Endodermal cell (in vitro differentiated cells): ENCODE measurements around the gene CACUL1. TPM values are rescaled to one million over a fixed set of nuclear protein-coding genes. Genes with fewer than 3 reads are reported as not detected.
"Not testable (repeated sequence)": the region's sequence is repeated elsewhere in the genome, so short reads cannot be mapped to it uniquely, and the experiment has no call there.

ENCODE experiments used
- DNase-seq: peaks from one replicate; pipeline ENCODE4 v3.0.0-alpha.2; 2017
- H3K27ac ChIP-seq: 2 replicates; pipeline ENCODE4 v1.5.1; 2013; ENCODE audit warnings: mild to moderate bottlenecking, low read depth, low read length, moderate library complexity
- H3K27me3 ChIP-seq: 2 replicates; pipeline ENCODE4 v1.6.1; 2013; ENCODE audit warnings: mild to moderate bottlenecking, low read length, moderate library complexity; ENCODE audit not compliant: insufficient read depth, control insufficient read depth, poor library complexity, severe bottlenecking
- H3K36me3 ChIP-seq: 2 replicates; pipeline ENCODE4 v1.7.0; 2013; ENCODE audit warnings: mild to moderate bottlenecking, low read length, moderate library complexity; ENCODE audit not compliant: control insufficient read depth, insufficient read depth
- H3K4me1 ChIP-seq: one replicate; pipeline ENCODE4 v1.7.0; 2013; ENCODE audit warnings: low read length; ENCODE audit not compliant: control insufficient read depth, insufficient read depth
- H3K4me3 ChIP-seq: 2 replicates; pipeline ENCODE4 v1.5.1; 2013; ENCODE audit warnings: mild to moderate bottlenecking, low read length, moderate library complexity
- H3K9ac ChIP-seq: 2 replicates; pipeline ENCODE4 v1.6.1; 2013; ENCODE audit warnings: mild to moderate bottlenecking, low read length, moderate library complexity; ENCODE audit not compliant: poor library complexity, severe bottlenecking; ENCODE audit errors: extremely low read depth
- H3K9me3 ChIP-seq: 2 replicates; pipeline ENCODE4 v1.6.1; 2013; ENCODE audit warnings: mild to moderate bottlenecking, low read length, moderate library complexity; ENCODE audit not compliant: control insufficient read depth
- H3K27ac Mint-ChIP-seq: 2 replicates; pipeline ENCODE4 v1.8.0; 2020; ENCODE audit warnings: mixed read lengths
- H3K27me3 Mint-ChIP-seq: 2 replicates; pipeline ENCODE4 v1.8.0; 2021; ENCODE audit warnings: mild to moderate bottlenecking, mixed read lengths; ENCODE audit not compliant: insufficient read depth
- H3K36me3 Mint-ChIP-seq: 2 replicates; pipeline ENCODE4 v1.8.0; 2020; ENCODE audit warnings: low read depth, mixed read lengths
- H3K4me1 Mint-ChIP-seq: 2 replicates; pipeline ENCODE4 v1.8.0; 2020; ENCODE audit warnings: mixed read lengths
- H3K4me3 Mint-ChIP-seq: 2 replicates; pipeline ENCODE4 v1.8.0; 2020; ENCODE audit warnings: mild to moderate bottlenecking, moderate library complexity, mixed read lengths
- H3K9me3 Mint-ChIP-seq: 2 replicates; pipeline ENCODE4 v1.8.0; 2020; ENCODE audit warnings: mild to moderate bottlenecking, mixed read lengths
- CTCF ChIP-seq: fragments of 200-600 bp; sonication (generic); conservative IDR thresholded peaks from 2 replicates; pipeline ENCODE4 v1.5.0; 2021; ENCODE audit warnings: antibody characterized with exemption, mild to moderate bottlenecking
- WGBS, 2 experiments: methylation state at CpG; one replicate each; pipeline versions ENCODE4 v1.1.5 to v1.1.7; 2013; ENCODE audit warnings: missing lambda C conversion rate in 2 of 2, mixed read lengths in 1 of 2; ENCODE audit not compliant: insufficient coverage in 1 of 2, insufficient read length in 1 of 2; 5-methylcytosine and 5-hydroxymethylcytosine counted together
- total RNA-seq, 2 donors: library from RNA; stranded (reverse); fragmentation: NEBNext Ultra II Directional in 1 of 2; extraction: Animal tissue kit (Norgen Biotek cat#: 25700) in 1 of 2; gene quantifications; 2 replicates in 1 of 2; 3 replicates in 1 of 2; pipeline ENCODE4 v1.2.1, GENCODE V29; 2021

CACUL1 gene
- total RNA-seq, 2 donors from 2014 or later: 37.5 to 38.9 TPM

GRCh38 chr10:118674226-118674919, 80.4 kb downstream of the CACUL1 start:
- no peak overlapping the region for H3K9ac ChIP-seq
- WGBS, 2 experiments: 90 to 98% methylated on average over 8 to 11 of the region's 11 CpGs
- peaks cover 6% of the 10 kb centered on the region for H3K36me3 ChIP-seq
- H3K4me1 Mint-ChIP-seq: peaks cover 9% of the 10 kb centered on the region
- H3K27ac ChIP-seq: no peak overlapping the region
- no peak for TF ChIP-seq CTCF
- no peaks in the 10 kb centered on the region for H3K4me1 ChIP-seq
- no peaks in the 10 kb centered on the region for H3K9me3 Mint-ChIP-seq
- no peak overlapping the region for H3K4me3 ChIP-seq
- DNase-seq: no peak
- no peaks in the 10 kb centered on the region for H3K27me3 Mint-ChIP-seq
- H3K4me3 Mint-ChIP-seq: no peak overlapping the region
- H3K9me3 ChIP-seq: no peaks in the 10 kb centered on the region
- no peaks in the 10 kb centered on the region for H3K27me3 ChIP-seq
- H3K36me3 Mint-ChIP-seq: peaks cover 16% of the 10 kb centered on the region
- H3K27ac Mint-ChIP-seq: no peak overlapping the region

- H3K4me1 Mint-ChIP-seq: peaks cover 17% of the 10 kb centered on the region
- H3K36me3 Mint-ChIP-seq: peaks cover 13% of the 10 kb centered on the region
- Histone ChIP-seq H3K4me1 (no peaks in the 10 kb centered on the region), H3K9ac (no peak overlapping the region), H3K27me3 (no peaks in the 10 kb centered on the region), H3K9me3 (no peaks in the 10 kb centered on the region), H3K27ac (no peak overlapping the region), H3K36me3 (no peaks in the 10 kb centered on the region), H3K4me3 (no peak overlapping the region)
- no peak overlapping the region for H3K4me3 Mint-ChIP-seq
- no peak for DNase-seq
- no peak for TF ChIP-seq CTCF
- H3K27ac Mint-ChIP-seq: no peak overlapping the region
- no peaks in the 10 kb centered on the region for H3K27me3 Mint-ChIP-seq
- H3K9me3 Mint-ChIP-seq: no peaks in the 10 kb centered on the region
- WGBS, 2 experiments: 93 to 97% methylated on average over 9 to 11 of the region's 11 CpGs
These were observed 81.7 kb downstream of the CACUL1 start for GRCh38 chr10:118672766-118673715.

- TF ChIP-seq CTCF: no peak
- Mint-ChIP-seq H3K27ac (no peak overlapping the region), H3K36me3 (peaks cover 13% of the 10 kb centered on the region), H3K4me1 (peaks cover 17% of the 10 kb centered on the region), H3K27me3 (no peaks in the 10 kb centered on the region), H3K9me3 (no peaks in the 10 kb centered on the region), H3K4me3 (no peak overlapping the region)
- Histone ChIP-seq H3K4me1 (no peaks in the 10 kb centered on the region), H3K36me3 (no peaks in the 10 kb centered on the region), H3K27ac (no peak overlapping the region), H3K9ac (no peak overlapping the region), H3K4me3 (no peak overlapping the region), H3K27me3 (no peaks in the 10 kb centered on the region), H3K9me3 (no peaks in the 10 kb centered on the region)
- 67 to 82% methylated on average over 3 to 6 of the region's 6 CpGs for WGBS, 2 experiments
- DNase-seq: no peak
These were observed 82.6 kb downstream of the CACUL1 start for GRCh38 chr10:118672153-118672552.

GRCh38 chr10:118671221-118671620, 83.5 kb downstream of the CACUL1 start:
- H3K27ac ChIP-seq, H3K9me3 Mint-ChIP-seq, H3K4me3 Mint-ChIP-seq, H3K9me3 ChIP-seq, DNase-seq, H3K9ac ChIP-seq, H3K27me3 Mint-ChIP-seq, H3K36me3 ChIP-seq, H3K27me3 ChIP-seq, H3K4me1 ChIP-seq, H3K27ac Mint-ChIP-seq, H3K4me3 ChIP-seq: not testable (repeated sequence)
- H3K36me3 Mint-ChIP-seq: peaks cover 13% of the 10 kb centered on the region
- peaks cover 17% of the 10 kb centered on the region for H3K4me1 Mint-ChIP-seq
- 89 to 90% methylated on average over 3 of the region's 3 CpGs for WGBS, 2 experiments
